Coronary artery (tissue), 2 donors: Measurements from ENCODE around the gene SLC30A2.

Experiments
- DNase-seq: peaks from one replicate; pipeline ENCODE4 v3.0.0-alpha.2; 2017; ENCODE audit warnings: low spot score
- H3K27ac ChIP-seq, 2 donors: fragments of 200-600 bp; sonication (generic); one replicate each; pipeline ENCODE4 v1.5.1; 2016 to 2019
- H3K4me3 ChIP-seq: fragments of 200-600 bp; sonication (generic); 2 replicates; pipeline ENCODE4 v1.5.1; 2016; ENCODE audit warnings: mild to moderate bottlenecking, moderate library complexity
- TF ChIP-seq, protein P1 (sequence below): fragments of 200-600 bp; sonication (generic); IDR thresholded peaks from one replicate; pipeline ENCODE4 v1.5.1; 2019; ENCODE audit warnings: antibody characterized with exemption

The SLC30A2 gene

DNA sequence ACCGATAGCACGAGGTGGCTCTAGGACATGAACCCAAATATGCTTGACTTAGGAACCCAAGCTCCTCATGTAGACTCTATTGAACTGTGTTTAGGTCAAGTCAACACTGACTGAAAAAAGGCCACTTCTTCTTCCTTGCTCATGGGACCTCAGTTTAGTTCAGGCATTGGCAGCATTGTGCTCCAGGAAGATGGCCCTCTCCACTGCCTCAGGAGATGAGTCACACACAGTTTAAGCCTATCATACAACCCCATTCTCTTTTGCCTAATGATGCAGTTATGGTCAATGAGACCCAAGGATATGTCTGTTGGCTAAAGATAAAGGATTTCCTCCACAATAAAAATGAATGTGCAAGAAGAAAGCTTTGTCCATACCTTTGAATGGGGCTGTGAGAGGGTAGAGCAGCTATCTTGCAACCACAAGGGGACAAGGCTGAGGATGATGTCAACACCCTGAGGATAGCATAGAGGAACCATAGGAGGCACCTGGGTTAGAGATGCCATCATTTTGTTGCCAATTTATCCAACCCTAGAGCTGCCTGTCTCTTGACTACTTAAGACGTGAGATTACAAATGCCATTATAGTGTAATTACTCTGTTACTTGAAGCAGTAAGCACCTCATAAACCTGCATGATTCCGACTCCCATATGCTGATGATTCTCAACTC lies 24.5 kb upstream of the SLC30A2 start:
- no peak overlapping the region for H3K4me3 ChIP-seq
- no peak overlapping the region for H3K27ac ChIP-seq
- DNase-seq: no peak
- TF ChIP-seq, protein P1, sequence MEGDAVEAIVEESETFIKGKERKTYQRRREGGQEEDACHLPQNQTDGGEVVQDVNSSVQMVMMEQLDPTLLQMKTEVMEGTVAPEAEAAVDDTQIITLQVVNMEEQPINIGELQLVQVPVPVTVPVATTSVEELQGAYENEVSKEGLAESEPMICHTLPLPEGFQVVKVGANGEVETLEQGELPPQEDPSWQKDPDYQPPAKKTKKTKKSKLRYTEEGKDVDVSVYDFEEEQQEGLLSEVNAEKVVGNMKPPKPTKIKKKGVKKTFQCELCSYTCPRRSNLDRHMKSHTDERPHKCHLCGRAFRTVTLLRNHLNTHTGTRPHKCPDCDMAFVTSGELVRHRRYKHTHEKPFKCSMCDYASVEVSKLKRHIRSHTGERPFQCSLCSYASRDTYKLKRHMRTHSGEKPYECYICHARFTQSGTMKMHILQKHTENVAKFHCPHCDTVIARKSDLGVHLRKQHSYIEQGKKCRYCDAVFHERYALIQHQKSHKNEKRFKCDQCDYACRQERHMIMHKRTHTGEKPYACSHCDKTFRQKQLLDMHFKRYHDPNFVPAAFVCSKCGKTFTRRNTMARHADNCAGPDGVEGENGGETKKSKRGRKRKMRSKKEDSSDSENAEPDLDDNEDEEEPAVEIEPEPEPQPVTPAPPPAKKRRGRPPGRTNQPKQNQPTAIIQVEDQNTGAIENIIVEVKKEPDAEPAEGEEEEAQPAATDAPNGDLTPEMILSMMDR: no peak

DNA sequence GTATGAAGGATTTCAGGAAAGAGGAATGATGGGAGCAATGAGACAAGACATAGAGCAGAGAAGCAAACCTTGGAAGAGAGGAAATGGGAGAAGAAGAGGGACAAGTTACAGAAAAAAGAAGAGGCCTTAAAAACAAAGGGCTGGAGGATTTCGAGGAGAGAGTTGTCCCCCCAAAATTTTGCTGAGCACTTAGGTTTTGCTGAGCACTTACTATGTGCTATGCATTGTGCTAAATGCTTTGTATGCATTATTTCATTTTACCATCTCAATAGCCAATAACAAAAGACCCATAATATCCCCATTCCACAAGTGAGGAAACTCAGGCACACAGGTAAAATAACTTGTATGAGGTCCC lies 24.0 kb upstream of the SLC30A2 start:
- no peak for DNase-seq
- no peak overlapping the region for H3K27ac ChIP-seq
- H3K4me3 ChIP-seq: no peak overlapping the region
- TF ChIP-seq, protein P1: no peak

DNA sequence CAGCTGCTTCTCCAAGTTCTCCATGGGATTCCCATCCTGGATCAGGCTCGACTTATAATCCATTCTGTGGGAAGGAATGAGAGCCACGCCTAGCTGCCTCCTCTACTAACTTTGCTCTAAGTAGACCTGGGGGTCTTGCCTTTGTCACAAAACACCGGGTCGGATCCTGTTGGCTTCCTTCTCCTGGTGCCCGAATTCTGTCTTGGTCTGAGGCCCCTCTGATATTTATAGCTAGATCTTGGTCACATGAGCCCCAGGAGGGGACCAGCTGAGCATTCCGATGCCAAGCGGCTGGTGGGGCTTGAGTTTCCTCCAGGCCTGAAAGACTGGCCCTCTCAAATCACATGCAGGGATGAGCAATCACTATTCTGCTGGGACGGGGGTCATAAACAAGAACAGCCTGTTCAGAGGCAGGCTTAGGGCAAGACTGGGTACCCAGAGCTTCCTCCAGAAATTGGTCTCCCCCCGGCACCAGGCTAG lies 21.6 kb upstream of the SLC30A2 start, which contains the start of gene TRIM63:
TRIM63 (minus strand) TSS at position 199 of the 480 bp plus-strand sequence; CDS start at position 63, 136 bp downstream.
- Histone ChIP-seq H3K27ac (no peak within 1 kb of the TSS), H3K4me3 (no peak within 1 kb of the TSS)
- TF ChIP-seq, protein P1: no peak
- DNase-seq: no peak

DNA sequence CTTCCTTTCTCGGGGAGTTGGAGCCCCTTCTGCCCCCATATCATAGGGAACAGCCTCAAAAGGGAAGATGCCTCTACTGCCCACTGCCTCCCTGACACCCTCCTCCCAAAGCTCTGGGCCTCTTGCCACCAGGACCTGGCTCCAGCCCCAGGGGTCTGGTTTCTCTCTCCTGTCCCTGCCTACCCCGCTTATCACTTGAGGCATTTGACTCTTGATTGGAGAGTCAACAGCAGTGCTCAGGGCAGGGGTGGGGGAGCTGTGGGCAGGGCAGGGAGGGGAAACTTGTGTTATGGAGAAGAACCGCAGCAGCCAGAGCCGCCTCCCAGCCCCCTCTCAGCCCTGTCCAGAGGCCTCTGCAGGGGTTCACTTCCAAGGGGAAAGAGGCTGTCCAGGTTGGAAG lies 20.9 kb upstream of the SLC30A2 start:
- H3K4me3 ChIP-seq: no peak overlapping the region
- H3K27ac ChIP-seq: no peak overlapping the region
- DNase-seq: no peak
- TF ChIP-seq, protein P1: no peak

DNA sequence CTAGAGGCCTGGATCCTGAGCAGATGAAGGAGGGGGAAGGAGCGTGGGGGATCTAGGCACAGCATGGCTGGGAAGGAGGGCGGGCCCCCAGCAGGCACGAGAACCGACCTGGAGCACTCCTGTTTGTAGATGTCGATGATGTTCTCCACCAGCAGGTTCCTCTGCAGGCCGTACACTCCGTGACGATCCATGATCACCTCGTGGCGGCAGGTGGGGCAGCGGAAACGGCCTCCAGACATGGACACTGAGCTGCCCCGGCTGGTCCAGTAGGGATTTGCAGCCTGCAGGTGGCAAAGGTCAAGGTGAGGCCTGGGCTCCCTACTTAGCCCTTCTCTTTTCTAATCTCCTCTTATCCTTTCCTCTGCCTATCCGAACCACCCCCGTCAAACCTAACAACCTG lies 20.2 kb upstream of the SLC30A2 start:
- no peak for DNase-seq
- H3K27ac ChIP-seq: no peak overlapping the region

DNA sequence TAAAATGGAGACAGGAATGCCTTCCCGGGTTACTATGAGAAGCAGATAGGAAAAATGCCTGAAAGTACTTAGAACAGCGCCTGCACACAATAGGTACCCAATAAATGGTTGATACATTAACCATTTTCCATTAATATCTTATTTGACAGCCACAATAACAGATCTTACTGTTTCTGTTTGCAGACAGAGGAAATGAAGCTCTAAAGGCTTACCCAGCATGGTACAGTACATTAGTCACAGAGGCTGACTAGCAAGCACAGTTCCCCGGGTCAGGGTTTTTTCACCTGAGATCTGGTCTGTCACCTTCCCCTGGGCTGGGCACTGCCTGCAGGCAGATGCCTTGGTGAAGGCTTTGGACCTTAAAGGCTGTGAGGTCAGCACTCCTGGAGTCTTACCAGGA lies 18.6 kb upstream of the SLC30A2 start:
- no peak overlapping the region for H3K27ac ChIP-seq
- no peak for DNase-seq
- TF ChIP-seq, protein P1: no peak
- H3K4me3 ChIP-seq: no peak overlapping the region

More for the DNA sequence above, 20.2 kb upstream of the SLC30A2 start:
- no peak overlapping the region for H3K4me3 ChIP-seq
- TF ChIP-seq, protein P1: no peak
